HG02943 (cell line): ENCODE measurements around the gene JAKMIP1.

Experiments
- ATAC-seq: cut with Tn5 transposase; IDR thresholded peaks from one replicate; pipeline ENCODE4 v1.9.1; 2021; ENCODE audit warnings: mild to moderate bottlenecking, low read depth, moderate library complexity; ENCODE audit not compliant: unreplicated experiment

Gene JAKMIP1

DNA sequence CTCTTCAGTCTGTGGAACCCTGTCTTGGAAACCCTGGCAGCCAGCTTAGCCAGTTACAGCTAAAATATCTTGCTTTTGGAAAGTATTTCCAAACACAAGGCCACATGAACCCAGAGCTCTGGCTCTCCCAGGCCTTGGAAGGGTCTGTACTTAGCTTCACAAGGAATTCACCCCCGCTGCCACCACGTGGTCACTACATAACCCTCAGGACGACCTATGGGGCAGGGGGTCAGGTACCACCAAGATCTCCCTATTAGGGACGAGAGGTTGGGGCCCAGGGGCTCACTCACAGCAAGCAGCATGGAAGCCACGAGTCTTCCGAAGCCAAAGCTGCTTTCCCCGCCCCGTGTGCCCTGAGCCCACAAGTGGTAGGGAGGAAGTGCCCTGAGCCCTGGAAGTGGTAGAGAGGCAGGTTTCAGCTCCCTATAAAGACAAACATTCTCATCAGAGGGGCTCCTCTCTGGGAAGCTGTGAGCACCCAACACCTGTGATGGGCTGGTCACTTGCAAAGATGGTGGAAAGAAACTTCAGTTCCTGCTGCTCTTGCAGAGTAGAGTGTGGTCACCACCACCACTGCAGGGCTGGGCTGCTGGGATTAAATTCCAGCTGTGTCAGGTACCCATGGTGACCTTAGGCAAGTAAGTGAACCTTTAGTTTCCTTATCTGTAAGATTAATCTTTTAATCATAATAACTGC, 4.7 kb upstream of the JAKMIP1 start:
- no peak for ATAC-seq

DNA sequence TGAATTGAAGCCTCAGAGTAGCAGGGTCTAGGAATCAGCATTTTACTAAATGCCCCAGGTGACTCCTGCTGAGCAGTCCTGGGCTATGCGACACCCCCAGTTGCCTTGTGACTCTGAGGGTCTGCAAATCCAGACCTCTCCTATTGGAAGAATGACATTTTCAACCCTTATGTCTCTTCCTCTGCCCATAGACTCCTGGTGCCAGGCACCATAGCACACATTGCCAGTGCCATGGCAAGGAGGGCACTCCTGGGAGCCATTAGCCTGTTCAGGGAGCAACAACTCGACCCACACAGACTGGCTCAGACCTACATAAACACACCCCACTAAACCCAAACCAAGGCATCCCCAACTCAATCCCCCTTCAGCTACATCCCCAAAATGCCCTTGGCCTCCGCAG, 3.7 kb upstream of the JAKMIP1 start:
- ATAC-seq = no peak

DNA sequence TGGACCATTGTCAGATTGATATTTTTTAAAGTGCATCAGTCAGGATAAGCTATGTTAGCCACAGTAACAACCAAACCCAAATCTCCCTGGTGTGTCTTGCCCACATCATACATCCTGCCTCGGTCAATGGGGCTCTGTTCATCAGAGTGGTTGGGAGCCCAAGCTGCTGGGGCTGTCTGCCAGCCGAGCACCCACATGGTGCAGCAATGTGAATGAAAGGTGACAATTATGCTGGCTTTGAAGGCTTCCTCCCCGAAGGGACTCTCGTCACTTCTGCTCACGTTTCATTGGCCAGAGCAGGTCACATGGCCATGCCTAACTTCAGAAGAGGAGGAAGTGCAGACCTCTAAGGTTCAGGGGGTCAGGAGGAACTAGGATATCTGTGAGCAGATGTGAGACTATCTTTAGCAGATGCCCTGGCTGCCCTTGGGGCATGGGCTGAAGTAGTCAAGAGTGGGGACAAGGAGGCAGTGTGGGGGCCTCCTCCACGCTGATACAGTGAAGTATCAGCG, 1.3 kb upstream of the JAKMIP1 start:
- no peak for ATAC-seq

DNA sequence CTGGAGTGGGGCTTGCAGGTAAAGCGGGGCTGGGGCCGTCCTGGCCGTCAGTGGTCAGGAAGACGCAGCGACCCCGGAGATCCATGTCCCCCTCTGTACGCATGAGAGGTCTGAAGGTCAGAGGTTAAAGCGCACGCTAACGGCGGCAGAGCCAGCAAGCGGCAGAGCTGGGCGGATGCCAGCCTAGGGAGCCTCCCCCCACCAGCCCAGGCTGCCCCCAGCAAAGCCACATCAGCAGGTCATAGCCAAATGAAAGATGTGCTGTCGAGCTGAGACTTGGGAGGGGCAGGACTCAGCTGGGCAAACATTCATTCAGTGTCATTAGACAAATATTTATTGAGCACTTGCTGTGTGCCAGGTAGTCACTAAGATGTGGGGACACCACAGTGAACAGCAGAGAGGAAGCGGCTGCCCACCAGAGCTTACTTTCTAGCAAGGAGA, 593 bp upstream of the JAKMIP1 start:
- no peak for ATAC-seq

DNA sequence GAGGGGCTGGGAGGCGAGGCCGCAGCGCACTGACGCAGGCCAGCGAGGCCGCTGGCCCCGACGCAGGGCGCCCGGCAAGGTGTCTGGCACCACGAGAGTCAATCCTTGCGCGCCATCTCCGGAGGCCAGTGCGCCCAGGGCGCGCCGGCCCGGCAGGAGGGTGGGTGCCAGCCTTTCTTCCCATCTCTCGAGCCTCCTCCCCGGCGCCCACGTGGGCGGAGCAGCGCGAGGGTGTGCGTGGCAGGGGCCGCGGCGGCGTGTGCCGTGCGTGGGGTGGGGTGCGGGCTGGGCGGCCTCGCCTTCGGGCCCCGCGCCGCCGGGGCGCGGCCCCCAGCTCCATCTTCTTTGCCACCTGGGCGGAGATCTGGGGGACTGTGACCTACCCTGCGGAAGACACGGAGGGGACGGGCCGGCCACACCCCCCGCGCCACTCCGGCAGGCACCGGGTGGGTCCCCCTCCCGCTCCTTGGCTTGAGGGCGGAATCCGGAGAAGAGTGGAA, 877 bp downstream of the JAKMIP1 start:
- no peak for ATAC-seq

DNA sequence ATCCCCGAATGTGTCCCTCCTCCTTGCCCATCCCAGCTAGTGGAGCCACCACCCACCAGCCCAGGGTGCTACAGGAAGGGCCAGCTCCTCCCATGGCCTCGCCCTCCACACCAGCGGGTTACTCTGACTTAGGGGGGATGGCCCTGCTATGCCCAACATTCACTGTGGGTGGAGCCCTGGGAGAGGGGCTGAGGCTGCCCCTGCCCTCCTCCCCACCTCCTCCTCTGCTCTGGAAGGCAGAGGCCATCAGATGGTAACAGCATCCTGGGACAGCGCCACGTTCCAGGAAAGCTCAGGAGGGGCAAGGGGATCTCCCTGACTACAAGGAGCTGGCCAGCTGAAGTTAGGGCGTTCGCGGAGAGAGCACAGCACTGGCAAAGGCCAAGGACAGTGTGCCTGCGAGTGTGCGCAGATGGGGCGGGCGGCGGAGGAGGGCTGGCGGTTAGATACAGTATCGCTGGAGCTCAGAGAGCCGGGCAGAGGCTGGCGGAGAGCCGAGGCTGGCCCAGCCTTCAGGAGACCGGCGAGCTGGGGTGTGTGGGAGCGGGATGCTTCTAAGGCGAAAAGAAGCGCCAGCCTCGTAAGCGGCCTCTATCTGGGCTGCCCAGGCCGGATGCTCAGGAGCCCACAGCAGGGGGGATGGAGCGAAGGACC, 1.5 kb downstream of the JAKMIP1 start:
- no peak for ATAC-seq

DNA sequence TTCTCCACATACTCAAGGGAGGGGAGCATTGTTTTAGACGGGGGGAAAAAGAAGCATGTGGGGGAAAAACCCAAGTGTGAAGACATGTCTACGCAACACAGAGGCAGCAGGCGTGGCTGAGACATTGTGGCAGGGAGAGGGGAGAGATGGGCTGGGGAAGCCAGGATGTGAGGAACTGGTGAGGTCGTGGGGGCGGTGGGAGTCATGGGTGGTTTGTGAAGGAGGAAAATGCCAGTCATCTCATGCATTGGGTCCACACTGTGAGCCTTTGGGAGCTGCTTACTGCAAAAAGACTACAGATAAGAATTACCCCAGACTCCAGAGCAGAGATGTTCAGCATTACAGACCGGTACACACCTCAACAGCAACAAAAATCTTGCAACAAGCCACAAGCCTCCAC, 2.1 kb downstream of the JAKMIP1 start:
- ATAC-seq = no peak

DNA sequence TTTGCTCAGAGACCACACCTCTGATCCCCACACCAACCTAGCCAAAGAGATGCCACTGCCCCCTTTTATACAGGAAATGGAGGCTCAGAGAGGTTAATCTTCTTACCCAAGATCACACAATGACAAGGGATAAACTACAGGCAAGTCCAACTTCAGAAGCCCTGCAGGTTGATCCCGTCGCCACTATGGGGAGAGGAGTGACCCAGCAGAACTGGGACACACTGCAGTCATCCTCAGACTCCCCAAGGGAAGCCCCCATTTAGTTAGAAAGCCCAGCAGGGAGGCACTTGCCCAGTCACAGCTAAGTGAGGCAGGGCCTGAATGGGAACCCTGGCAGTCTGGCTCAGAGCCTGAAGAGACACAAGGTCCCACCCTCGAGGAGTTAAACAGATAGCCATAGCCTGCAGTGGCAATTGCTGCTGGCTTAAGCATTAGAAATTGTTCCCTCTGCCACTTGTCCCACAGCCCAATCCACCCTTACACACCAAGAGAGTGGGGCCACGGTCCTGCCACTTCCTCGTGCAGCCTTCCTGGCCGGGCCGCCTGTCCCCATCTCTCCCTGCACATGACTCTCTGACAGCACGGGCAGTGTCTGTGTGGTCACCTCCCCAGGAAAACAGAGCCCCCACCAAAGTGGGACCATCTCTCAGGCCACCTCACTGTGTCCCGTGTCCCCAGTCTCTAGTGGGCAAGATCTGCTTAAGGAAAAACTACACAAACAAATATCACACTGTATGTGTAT, 2.7 kb downstream of the JAKMIP1 start:
- no peak for ATAC-seq

DNA sequence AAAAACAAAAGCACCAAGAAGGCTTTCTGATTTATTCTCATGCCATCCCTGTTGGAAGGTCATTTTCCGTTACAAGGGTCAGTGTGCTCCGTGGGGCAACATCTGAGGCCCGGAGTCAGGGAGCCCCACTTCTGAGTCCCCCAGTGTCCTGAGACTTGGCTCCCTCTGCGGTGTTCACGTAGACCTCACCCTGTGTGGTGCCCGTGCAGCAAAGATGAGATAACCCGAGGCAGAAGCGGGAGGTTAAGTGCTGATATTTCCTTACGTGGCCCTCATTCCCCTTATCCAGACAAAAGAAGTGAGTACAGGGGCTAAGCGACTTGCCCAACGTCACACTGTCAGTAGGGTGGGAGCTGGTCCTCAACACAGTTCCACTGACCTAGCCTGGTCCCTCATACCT, 3.5 kb downstream of the JAKMIP1 start:
- ATAC-seq = no peak

DNA sequence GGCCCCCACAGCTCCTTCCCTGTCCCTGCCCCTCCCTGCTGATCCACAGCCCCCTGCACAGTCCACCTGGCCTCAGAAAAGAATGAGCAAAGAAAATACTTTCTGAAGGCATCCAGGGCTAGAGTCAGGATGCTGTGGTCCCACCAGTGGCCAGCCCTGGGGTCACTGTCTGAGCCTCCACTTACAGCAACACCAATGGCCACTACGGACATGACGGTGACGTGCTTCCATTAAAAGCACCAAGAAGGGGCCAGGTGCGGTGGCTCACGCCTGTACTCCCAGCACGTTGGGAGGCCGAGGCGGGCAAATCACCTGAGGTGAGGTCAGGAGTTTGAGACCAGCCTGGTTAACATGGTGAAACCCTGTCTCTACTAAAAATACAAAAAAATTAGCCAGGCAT, 4.0 kb downstream of the JAKMIP1 start:
- no peak for ATAC-seq

DNA sequence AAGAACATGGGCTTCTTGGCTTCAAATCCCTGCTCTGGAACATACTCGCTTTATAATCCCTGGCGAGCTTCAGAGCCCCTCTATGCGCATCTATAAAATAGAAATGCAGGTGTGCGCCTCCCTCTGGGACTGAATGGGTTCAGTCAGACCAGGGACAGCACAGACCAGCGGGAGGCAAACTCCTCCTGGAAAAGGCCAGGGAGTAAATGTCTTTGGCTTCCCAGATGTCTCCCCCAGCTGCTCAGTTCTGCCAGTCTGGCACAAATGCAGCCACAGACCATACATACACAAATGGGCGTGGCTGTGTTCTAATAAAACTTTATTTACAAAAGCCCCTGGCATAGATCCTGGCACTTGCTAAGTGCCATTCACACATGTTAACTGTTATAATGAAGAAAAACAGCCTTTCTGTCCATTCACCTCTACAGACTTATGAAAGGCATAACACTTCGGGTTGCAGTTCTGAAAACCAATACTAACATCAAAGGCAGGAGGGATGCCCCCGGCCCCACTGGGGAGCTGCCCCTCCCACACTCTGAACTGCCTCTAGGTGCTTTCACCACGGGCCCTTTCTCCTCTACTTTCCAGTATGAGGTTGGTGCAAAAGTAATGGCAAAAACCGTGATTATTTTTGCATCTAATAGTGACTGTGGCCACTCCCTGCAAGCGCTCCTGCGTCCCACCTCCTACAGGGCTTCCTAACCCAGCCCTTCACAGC, 4.6 kb downstream of the JAKMIP1 start:
- ATAC-seq = no peak

DNA sequence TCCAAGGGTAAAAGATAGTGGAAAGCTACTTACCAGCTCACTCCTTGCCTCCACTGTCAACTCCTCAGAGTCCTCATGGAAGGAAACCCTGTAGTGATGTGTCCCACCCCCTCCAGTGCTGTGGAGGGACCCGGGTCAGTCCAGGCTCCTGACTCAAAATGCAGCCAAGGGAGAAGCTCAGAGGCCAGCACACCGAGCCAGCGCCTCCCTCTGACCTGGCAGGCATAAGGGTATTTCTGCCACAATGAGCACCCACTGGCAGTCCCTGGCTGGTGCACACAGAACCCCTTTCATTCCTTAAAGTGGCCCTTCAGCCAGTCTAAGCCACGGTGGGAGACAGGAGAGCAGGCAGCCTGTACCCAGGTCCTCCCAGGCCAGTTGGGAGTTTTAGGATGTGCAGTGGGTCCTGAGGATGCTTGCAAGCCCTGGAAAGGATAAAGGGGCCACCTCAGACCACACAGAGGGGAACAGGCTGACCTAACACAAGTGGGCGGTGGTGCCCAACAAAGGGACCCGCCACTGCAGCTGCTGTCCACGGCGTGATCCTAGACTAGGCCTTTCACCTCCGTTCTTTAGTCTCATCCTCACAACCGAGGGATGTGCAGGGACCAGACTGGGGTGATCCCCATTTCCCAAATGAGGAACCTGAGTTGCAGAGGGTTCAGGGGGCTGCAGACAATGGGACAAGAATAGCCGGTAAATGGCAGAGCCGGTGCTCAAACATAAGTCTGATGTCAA, 5.7 kb downstream of the JAKMIP1 start:
- no peak for ATAC-seq

DNA sequence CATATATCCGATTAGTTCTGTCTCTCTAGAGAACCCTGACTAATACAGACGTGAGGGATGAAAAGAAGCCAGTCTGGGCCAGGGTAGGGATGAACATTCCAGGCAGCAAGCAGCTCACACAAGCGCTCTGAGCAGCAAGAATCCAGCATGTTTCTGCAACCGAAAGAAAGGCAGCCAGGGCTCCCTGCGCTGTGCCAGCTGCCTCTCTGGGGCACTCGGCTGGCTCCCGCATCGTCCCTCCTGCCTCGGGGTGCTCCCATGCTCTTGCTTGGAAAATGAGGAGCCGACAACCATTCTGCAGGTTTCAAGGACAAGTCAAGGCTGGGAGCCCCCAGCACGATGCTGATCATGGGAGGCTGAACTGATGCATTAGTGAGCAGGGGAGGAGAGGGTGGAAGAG, 7.0 kb downstream of the JAKMIP1 start:
- ATAC-seq = no peak

DNA sequence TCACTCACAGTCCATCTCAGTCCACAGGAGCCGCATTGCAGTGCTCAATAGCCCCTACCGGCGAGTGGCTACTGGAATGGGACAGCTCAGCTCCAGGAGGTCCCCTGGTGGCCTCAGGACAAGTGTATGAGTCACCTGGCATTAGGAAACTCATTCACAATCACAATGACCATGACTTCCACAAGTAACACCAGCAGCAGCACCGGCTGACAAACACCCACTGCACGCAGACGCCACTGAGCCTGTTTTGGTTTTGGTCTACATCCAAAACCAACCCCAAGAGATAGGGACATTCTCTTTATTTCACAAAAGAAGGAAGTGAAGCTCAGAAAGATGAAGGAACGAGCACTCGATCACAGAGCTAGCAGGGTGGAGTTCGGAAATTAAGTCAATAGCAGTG, 8.1 kb downstream of the JAKMIP1 start:
- no peak for ATAC-seq

DNA sequence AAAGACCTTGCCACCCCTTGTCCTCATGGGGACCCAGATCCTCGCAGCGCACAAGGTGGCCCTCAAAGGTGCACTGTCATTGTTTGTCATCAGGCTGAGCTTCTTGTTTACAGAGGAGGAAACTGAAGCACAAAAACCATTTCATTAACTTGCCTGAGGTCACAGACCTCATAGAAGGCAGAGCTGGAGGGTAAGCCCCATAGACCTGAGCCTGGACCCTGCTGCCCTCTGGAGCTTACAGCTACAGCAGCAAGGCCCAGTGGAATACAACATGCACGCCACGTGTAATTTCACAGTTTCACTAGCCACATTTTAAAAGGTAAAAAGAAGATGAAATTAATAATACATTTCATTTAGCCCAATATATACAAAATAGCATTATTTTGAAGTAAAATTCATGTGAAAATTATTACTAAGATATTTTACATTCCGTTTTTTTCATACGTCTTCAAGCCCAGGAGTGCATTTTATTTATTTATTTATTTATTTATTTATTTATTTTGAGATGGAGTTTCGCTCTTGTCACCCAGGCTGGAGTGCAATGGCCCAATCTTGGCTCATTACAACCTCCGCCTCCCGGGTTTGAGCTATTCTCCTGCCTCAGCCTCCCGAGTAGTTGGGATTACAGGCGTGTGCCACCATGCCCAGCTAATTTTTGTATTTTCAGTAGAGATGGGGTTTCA, 8.8 kb downstream of the JAKMIP1 start:
- ATAC-seq = no peak

DNA sequence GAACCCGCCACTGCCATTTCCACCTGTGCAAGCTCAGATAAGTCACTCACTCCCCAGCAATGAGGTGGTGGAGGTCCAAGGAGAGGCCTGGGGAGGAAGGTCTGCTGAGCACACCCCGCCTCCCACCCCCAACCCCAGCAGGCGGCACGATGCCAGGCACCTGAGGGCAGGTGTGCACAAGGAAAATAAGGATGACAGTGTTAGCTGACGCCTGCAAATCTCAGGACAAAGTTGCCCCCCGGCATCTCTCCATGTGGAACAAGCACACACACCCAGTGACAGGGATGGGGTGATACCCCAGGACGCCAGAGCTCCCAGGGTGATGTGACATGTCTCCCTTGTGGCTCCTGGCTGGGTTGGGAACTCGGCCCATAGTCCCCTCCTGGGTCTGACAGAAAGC, 9.9 kb downstream of the JAKMIP1 start:
- no peak for ATAC-seq

DNA sequence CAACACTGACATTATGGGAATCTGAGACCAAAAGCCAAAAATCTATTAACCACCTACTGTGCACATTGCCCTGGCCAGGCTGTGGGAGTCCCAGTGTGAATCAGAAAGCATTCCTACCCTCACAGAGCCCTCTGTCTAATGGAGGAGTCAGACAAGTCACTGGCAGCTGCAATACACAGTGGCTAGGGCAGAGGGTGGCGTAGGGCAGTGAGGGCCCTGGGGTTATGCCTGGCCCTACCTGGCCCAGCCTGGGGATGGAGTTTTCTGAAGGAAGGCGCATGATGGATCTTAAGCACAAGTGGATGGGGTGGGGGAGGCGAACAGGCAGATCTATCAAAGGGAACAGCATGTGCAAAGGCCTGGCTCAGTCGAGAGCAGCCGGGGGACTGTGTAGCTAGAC, 10.8 kb downstream of the JAKMIP1 start:
- ATAC-seq = no peak

DNA sequence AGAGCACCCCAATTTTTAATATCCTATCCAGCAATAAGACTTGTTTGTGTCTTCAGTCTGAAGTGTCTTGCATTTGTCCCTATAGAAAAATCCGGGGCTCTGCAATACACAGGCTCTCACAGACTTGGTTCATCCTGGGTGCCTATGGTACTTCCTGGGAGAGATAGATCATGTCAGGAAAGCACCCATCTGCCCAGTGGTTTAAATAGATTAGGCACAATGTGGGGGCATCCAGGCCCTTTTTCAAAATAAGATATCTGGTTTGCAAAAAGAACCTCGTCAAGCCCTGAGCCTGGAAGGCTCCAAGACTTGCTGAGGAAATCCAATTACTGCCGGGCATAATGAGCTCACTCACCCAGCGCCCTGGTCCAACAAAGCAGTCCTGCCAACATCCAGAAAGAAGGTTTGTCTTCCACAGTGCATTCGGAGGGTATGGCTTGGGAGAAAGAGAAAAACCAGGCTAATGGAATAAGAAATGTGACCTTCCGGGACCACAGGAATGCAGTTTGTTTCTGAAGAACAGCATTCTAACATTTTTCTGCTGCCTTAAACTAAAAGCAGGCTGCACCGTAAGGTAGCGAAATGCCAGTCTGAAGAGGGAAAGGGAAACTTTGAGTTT, 11.6 kb downstream of the JAKMIP1 start:
- no peak for ATAC-seq

DNA sequence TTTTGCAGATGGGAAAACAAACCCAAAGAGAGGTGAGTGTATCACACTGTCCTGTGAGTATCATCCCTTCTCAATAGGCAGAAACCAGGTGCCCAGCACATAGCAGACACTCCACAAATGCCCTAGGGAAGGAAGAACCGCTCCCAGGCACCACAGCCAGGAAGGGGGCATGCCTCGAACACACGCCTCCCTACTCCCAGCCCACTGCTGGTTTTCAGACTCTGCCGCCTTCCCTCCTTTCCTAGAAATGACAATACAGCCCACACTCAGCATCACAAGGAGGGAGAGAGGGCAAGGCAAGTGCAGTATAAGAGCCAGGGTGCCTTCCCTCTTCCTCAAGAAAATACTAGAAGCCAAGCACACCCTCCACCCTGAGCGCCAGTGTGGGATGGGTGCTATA, 16.2 kb downstream of the JAKMIP1 start:
- no peak for ATAC-seq
